K562 (cell line): Measurements from ENCODE around the gene ABCG1. TPM values are rescaled to one million over a fixed set of nuclear protein-coding genes. Genes with fewer than 3 reads are reported as not detected.
A peak's percentile ranks its signal among the peaks of the same experiment; 100 is the strongest.

Experiments
- ATAC-seq: fragments of 200-7000 bp; cut with Tn5 transposase; 3 replicates; pipeline ENCODE4 v1.9.1; 2020; ENCODE audit warnings: moderate library complexity
- BruUV-seq: library from RNA; stranded (reverse); fragments of 400-500 nt; replicated peaks from 2 replicates; lab custom pipeline; 2021; lab: Mats Ljungman, UMichigan
- CTCF ChIA-PET: fragments of 300-600 bp; formaldehyde crosslinking; extraction: SDS; loops from one replicate; lab custom pipeline; 2021; ENCODE audit warnings: low intra/inter-chr PET ratio; lab: Yijun Ruan, JAX
- POLR2A ChIA-PET: fragments of 300-600, 350-650 bp; sonication (Branson Sonifier 250); formaldehyde crosslinking; extraction: SDS; loops from one replicate; lab custom pipeline; 2021; ENCODE audit warnings: antibody characterized with exemption, inconsistent platforms; lab: Yijun Ruan, JAX
- DNase-seq, 4 experiments: peaks; one replicate each; pipeline versions ENCODE4 v3.0.0 to v3.0.0-alpha.2; 2011 to 2018; ENCODE audit warnings: low spot score in 3 of 4, mixed read lengths in 3 of 4; ENCODE audit errors: extremely low read depth in 1 of 4
- FAIRE-seq: peaks from 2 replicates; lab custom pipeline; 2011; peaks lifted over from hg19 to GRCh38; lab: Jason Lieb, UNC
- H2AFZ ChIP-seq: 2 replicates; pipeline ENCODE4 v1.6.0; 2011; ENCODE audit warnings: low read depth, low read length, control low read depth, inconsistent platforms
- H3K27ac ChIP-seq: fragments of 200-600 bp; 3 replicates; pipeline ENCODE4 v1.8.0; 2011; ENCODE audit warnings: low read depth, mild to moderate bottlenecking, control low read depth, inconsistent platforms, low read length, moderate library complexity, mixed read lengths; ENCODE audit errors: extremely low read depth
- H3K27me3 ChIP-seq, 2 experiments: fragments of 300-600 bp in 1 of 2; 2 replicates in 1 of 2; 3 replicates in 1 of 2; pipeline versions ENCODE4 v1.6.0 to v1.8.0; 2011; ENCODE audit warnings: inconsistent platforms in 2 of 2, low read length in 2 of 2, mild to moderate bottlenecking in 1 of 2, mixed read lengths in 1 of 2, moderate library complexity in 1 of 2; ENCODE audit not compliant: control insufficient read depth in 2 of 2, insufficient read depth in 2 of 2
- H3K36me3 ChIP-seq: fragments of 300-600 bp; 3 replicates; pipeline ENCODE4 v1.8.0; 2011; ENCODE audit warnings: mild to moderate bottlenecking, low read length, inconsistent platforms; ENCODE audit not compliant: control insufficient read depth, insufficient read depth
- H3K4me1 ChIP-seq, 2 experiments: fragments of 200-600 bp in 1 of 2; replicated peaks in 1 of 2; 2 replicates in 1 of 2; 3 replicates in 1 of 2; pipeline versions ENCODE4 v1.5.1 to v1.8.0; 2011; ENCODE audit warnings: inconsistent platforms in 2 of 2, low read length in 2 of 2, mild to moderate bottlenecking in 1 of 2, mixed read lengths in 1 of 2, moderate library complexity in 1 of 2; ENCODE audit not compliant: control insufficient read depth in 2 of 2, insufficient read depth in 2 of 2
- H3K4me2 ChIP-seq: 2 replicates; pipeline ENCODE4 v1.6.1; 2011; ENCODE audit warnings: low read length, control low read depth, inconsistent platforms, mixed read lengths; ENCODE audit not compliant: insufficient read depth
- H3K4me3 ChIP-seq: fragments of 200-600 bp; sonication (generic), shearing (Covaris generic); 2 replicates; pipeline ENCODE4 v1.5.1; 2016; ENCODE audit warnings: control low read depth, inconsistent platforms
- H3K79me2 ChIP-seq: fragments of 200-600 bp; 3 replicates; pipeline ENCODE4 v1.8.0; 2011; ENCODE audit warnings: low read length, inconsistent platforms; ENCODE audit not compliant: control insufficient read depth, insufficient read depth
- H3K9ac ChIP-seq, 2 experiments: 2 replicates each; pipeline versions ENCODE4 v1.6.0 to v1.6.1; 2011; ENCODE audit warnings: low read depth in 2 of 2, low read length in 2 of 2, control low read depth in 1 of 2, inconsistent platforms in 1 of 2, mild to moderate bottlenecking in 1 of 2, mixed read lengths in 1 of 2; ENCODE audit not compliant: insufficient read depth in 1 of 2
- H3K9me1 ChIP-seq: one replicate; pipeline ENCODE4 v1.6.0; 2011; ENCODE audit warnings: inconsistent platforms, mild to moderate bottlenecking, low read length, moderate library complexity; ENCODE audit not compliant: control insufficient read depth, insufficient read depth
- H3K9me3 ChIP-seq: replicated peaks from 2 replicates; pipeline ENCODE4 v1.5.1; 2011; ENCODE audit warnings: low read depth, low read length, inconsistent platforms; ENCODE audit not compliant: control insufficient read depth, insufficient read depth
- H4K20me1 ChIP-seq: replicated peaks from 2 replicates; pipeline ENCODE4 v1.6.1; 2011; ENCODE audit warnings: low read length, inconsistent platforms, mixed read lengths; ENCODE audit not compliant: control insufficient read depth, insufficient read depth
- HMG20B ChIP-seq: fragments of 250-450 bp; sonication (Bioruptor Pico); IDR thresholded peaks from 2 replicates; pipeline ENCODE4 v1.5.0; 2021; ENCODE audit warnings: mild to moderate bottlenecking
- KDM1A ChIP-seq, 2 experiments: fragments of 450-650 bp; IDR thresholded peaks; 2 replicates each; pipeline ENCODE4 v1.6.1; 2016; ENCODE audit warnings: mild to moderate bottlenecking in 2 of 2
- MXD1 ChIP-seq: fragments of 250-450 bp; sonication (Bioruptor Pico); IDR thresholded peaks from 2 replicates; pipeline ENCODE4 v1.8.0; 2021; ENCODE audit warnings: borderline replicate concordance, mild to moderate bottlenecking, moderate library complexity; ENCODE audit not compliant: poor library complexity, severe bottlenecking
- MYNN ChIP-seq, 2 experiments: sonication (generic); formaldehyde crosslinking in 1 of 2; IDR thresholded peaks; 2 replicates each; pipeline versions ENCODE4 v1.5.0 to v1.6.1; 2016 to 2020; ENCODE audit warnings: antibody characterized with exemption in 1 of 2, missing genetic modification reagents in 1 of 2
- ZFX ChIP-seq: sonication (generic); formaldehyde crosslinking; IDR thresholded peaks from 2 replicates; pipeline ENCODE4 v1.8.0; 2022; ENCODE audit warnings: mild to moderate bottlenecking, missing genetic modification reagents, moderate library complexity
- ZKSCAN3 ChIP-seq: fragments of 250-450 bp; sonication (Bioruptor Pico); IDR thresholded peaks from 2 replicates; pipeline ENCODE4 v1.4.0; 2020
- ZNF695 ChIP-seq: fragments of 450-650 bp; formaldehyde crosslinking; IDR thresholded peaks from 2 replicates; pipeline ENCODE4 v1.4.0; 2020; ENCODE audit warnings: mild to moderate bottlenecking, moderate library complexity
- WGBS: fragments of 100-300 bp; shearing (Covaris generic); methylation state at CpG from one replicate; pipeline ENCODE4 v1.1.6; 2016; ENCODE audit warnings: low coverage, mixed read lengths; ENCODE audit not compliant: insufficient coverage; ENCODE audit errors: missing lambda C conversion rate; 5-methylcytosine and 5-hydroxymethylcytosine counted together
- in situ Hi-C: fragments of 300-500 bp; cut with MboI; formaldehyde crosslinking; loops from 4 replicates; pipeline ENCODE4 v1.15.0; 2018; ENCODE audit warnings: inconsistent platforms, mixed read lengths
- intact Hi-C: fragments of 100-400 bp; cut with micrococcal nuclease; formaldehyde crosslinking; loops from 2 replicates; pipeline ENCODE4 v1.14.2; 2022
- polyA plus RNA-seq, 8 experiments: library from polyadenylated mRNA; depleted of rRNA in 4 of 8; stranded (reverse) in 5 of 8; unstranded in 3 of 8; fragments of >200 nt; fragmentation: Nextera tagmentation in 2 of 8; fragmentation: Illumina TruSeq in 1 of 8; extraction: Ambion mirVana in 2 of 8; extraction: Trizol in 1 of 8; gene quantifications; 2 replicates each; pipeline versions ENCODE4 v1.2.1 to v1.2.3, GENCODE V29; 2011 to 2014; ENCODE audit warnings: inconsistent platforms in 1 of 8, missing spikeins in 1 of 8
- total RNA-seq, 7 experiments: library from RNA; depleted of rRNA in 6 of 7; stranded (reverse); fragments of >200 nt in 6 of 7; fragmentation: Illumina TruSeq in 2 of 7; extraction: Trizol in 2 of 7; gene quantifications; 2 replicates each; pipeline versions ENCODE4 v1.2.1 to v1.2.3, GENCODE V29; 2011 to 2021; ENCODE audit warnings: low replicate concordance in 1 of 7

ABCG1 gene
- total and polyA plus RNA-seq, 9 of the 15 experiments (the other 6 are each of a cell fraction or from before 2014, with no cell fraction given) = 0.04 to 0.09 TPM; not detected in 7

DNA sequence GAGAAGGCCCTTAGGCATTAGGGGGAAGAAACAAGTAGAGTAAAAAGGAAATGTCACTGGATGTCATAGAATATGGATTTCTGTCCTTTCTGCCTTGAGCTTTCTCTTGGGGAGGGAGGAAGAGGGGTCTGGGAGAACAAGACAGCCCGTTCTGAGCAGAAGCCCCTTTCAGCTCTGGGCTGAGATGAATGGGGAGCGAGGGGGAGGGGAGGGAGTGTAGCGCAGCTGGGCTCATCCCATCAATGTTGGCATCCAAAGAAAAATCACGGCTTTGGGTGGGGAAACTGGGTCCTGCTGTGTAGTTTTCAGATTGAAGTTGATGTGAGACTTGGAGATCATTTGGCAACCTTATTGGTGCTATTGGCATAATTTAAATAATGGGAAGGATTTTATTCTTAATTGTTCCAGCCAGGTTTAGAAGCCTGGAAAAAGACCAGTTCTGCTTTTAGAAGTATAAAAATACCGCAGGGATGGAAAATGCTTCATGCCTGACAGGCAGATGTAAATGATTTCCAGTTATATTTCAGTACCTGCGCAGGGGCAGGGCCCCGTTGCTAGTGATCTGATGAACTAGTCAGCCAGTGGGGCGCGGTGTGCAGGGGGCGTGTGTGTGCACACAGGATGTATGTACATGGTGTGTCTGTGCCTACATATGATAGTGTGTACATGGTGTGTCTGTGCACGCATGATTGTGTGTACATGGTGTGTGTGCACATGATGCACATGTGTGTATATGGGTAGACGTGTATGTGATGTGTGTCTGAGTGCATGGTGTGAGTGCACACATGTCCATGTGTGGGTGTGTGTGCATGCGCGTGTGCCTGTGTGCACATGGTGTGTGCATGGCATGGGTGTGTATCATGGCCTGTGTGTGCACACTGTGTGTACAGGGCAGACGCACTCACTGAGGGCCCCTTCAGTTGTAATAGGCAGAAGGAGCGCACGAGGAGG lies 36.0 kb downstream of the ABCG1 start:
- POLR2A ChIA-PET = no interaction called here
- Histone ChIP-seq H3K36me3 (no peaks in the 10 kb centered on the region), H3K9me3 (no peaks in the 10 kb centered on the region), H3K27me3 (peaks cover 26 to 68% of the 10 kb centered on the region in 2 experiments), H3K4me2 (no peak overlapping the region), H4K20me1 (peaks cover 10% of the 10 kb centered on the region), H3K4me3 (no peak overlapping the region), H3K27ac (no peak overlapping the region), H3K79me2 (no peaks in the 10 kb centered on the region), H2AFZ (no peak overlapping the region), H3K4me1 (no peaks in the 10 kb centered on the region), H3K9me1 (no peaks in the 10 kb centered on the region), H3K9ac (no peak overlapping the region)
- FAIRE-seq (no peak), DNase-seq (no peak), ATAC-seq (no peak)
- CTCF ChIA-PET = no interaction called here
- intact Hi-C loops = no loop called here
- TF ChIP-seq HMG20B (CRISPR knock-in tag) = no peak
- TF ChIP-seq MYNN (IDR thresholded peaks at IDR 0.05) = no peak
- no peak for TF ChIP-seq MYNN (CRISPR knock-in tag; IDR thresholded peaks at IDR 0.05)
- no peak for TF ChIP-seq MXD1 (CRISPR knock-in tag)
- TF ChIP-seq KDM1A (IDR thresholded peaks at IDR 0.05) = peak in 1 of 2 experiments; percentile 83; a peak in 2 of 4 replicates
- no peak for TF ChIP-seq ZNF695 (CRISPR knock-in tag)
- TF ChIP-seq ZKSCAN3 (CRISPR knock-in tag) = no peak
- no peak for TF ChIP-seq ZFX (CRISPR knock-in tag)
- under 1% methylated on average over 17 of the region's 17 CpGs for WGBS
- no TSS peak for BruUV-seq
- in situ Hi-C loops = loop anchor here (10.0 kb wide), 1 partner anchor 100 kb away; no protein-coding TSS in a partner anchor
